ENCODE results near the gene LARGE1.

GRCh38 chr22:33467620-33468095 is 452.6 kb downstream of the LARGE1 start:
- TF ChIP-seq POLR2A (IDR thresholded peaks at IDR 0.05), result no peak
- TF ChIP-seq, protein P1, sequence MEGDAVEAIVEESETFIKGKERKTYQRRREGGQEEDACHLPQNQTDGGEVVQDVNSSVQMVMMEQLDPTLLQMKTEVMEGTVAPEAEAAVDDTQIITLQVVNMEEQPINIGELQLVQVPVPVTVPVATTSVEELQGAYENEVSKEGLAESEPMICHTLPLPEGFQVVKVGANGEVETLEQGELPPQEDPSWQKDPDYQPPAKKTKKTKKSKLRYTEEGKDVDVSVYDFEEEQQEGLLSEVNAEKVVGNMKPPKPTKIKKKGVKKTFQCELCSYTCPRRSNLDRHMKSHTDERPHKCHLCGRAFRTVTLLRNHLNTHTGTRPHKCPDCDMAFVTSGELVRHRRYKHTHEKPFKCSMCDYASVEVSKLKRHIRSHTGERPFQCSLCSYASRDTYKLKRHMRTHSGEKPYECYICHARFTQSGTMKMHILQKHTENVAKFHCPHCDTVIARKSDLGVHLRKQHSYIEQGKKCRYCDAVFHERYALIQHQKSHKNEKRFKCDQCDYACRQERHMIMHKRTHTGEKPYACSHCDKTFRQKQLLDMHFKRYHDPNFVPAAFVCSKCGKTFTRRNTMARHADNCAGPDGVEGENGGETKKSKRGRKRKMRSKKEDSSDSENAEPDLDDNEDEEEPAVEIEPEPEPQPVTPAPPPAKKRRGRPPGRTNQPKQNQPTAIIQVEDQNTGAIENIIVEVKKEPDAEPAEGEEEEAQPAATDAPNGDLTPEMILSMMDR (IDR thresholded peaks at IDR 0.05), result peak in 2 of 5 experiments; percentile 14
- no peak for TF ChIP-seq EP300 (IDR thresholded peaks at IDR 0.05)

Data from tibial nerve (tissue), 4 donors.